Tibial nerve (tissue), 4 donors: Measurements from ENCODE around the gene GALNT18. TPM values are rescaled to one million over a fixed set of nuclear protein-coding genes. Genes with fewer than 3 reads are reported as not detected.
A peak's percentile ranks its signal among the peaks of the same experiment; 100 is the strongest.

ENCODE experiments used
- DNase-seq, 2 donors: peaks; one replicate each; pipeline ENCODE4 v3.0.0-alpha.2; 2019; ENCODE audit warnings: low spot score in 2 of 2
- H3K27ac ChIP-seq, 4 donors: fragments of 200-600 bp; sonication (generic) in 3 of 4; one replicate each; pipeline ENCODE4 v1.5.1; 2017 to 2019; ENCODE audit warnings: mild to moderate bottlenecking in 1 of 4
- H3K27me3 ChIP-seq, 2 donors: fragments of 200-600 bp; sonication (generic) in 1 of 2; one replicate each; pipeline versions ENCODE4 v1.5.1 to v1.6.0; 2017 to 2019
- H3K36me3 ChIP-seq, 3 donors: fragments of 200-600 bp; sonication (generic); one replicate each; pipeline ENCODE4 v1.5.1; 2018 to 2019
- H3K4me1 ChIP-seq, 4 donors: fragments of 200-600 bp; sonication (generic) in 3 of 4; one replicate each; pipeline ENCODE4 v1.5.1; 2017 to 2019
- H3K4me3 ChIP-seq, 4 donors: fragments of 200-600 bp; sonication (generic) in 3 of 4; one replicate each; pipeline ENCODE4 v1.5.1; 2017 to 2019; ENCODE audit warnings: mild to moderate bottlenecking in 1 of 4, moderate library complexity in 1 of 4
- H3K9me3 ChIP-seq, 4 donors: fragments of 200-600 bp; sonication (generic) in 3 of 4; one replicate each; pipeline ENCODE4 v1.5.1; 2017 to 2019
- CTCF ChIP-seq, 5 experiments: fragments of 200-600 bp in 3 of 5; fragments of 450-650 bp in 2 of 5; sonication (generic) in 3 of 5; IDR thresholded peaks; one replicate each; pipeline ENCODE4 v1.5.1; 2016 to 2019; ENCODE audit warnings: antibody characterized with exemption in 5 of 5, mild to moderate bottlenecking in 3 of 5, moderate library complexity in 2 of 5
- EP300 ChIP-seq, 2 donors: sonication (generic); formaldehyde crosslinking; IDR thresholded peaks; one replicate each; pipeline ENCODE4 v1.6.1; 2017; ENCODE audit warnings: antibody characterized with exemption in 2 of 2, mild to moderate bottlenecking in 1 of 2
- POLR2A ChIP-seq, 2 donors: fragments of 450-650 bp; IDR thresholded peaks; one replicate each; pipeline ENCODE4 v1.6.1; 2017; ENCODE audit warnings: antibody characterized with exemption in 2 of 2, mild to moderate bottlenecking in 2 of 2, moderate library complexity in 2 of 2
- WGBS, 2 donors: methylation state at CpG; one replicate each; pipeline ENCODE4 v1.1.5; 2018; 5-methylcytosine and 5-hydroxymethylcytosine counted together
- total RNA-seq, 4 donors: library from RNA; depleted of rRNA; stranded (reverse); fragments of >200 nt; gene quantifications; one replicate each; pipeline ENCODE4 v1.1.0, GENCODE V29; 2016

The GALNT18 gene
- total RNA-seq, 4 donors from 2014 or later, result 11.3 to 32.4 (median 23.9) TPM

- WGBS, 2 donors, result 92 to 100% methylated on average over 1 of the region's 1 CpG
- peaks cover 0 to 10% (median 0%) of the 10 kb centered on the region in 4 donors for H3K4me1 ChIP-seq
- TF ChIP-seq EP300 (IDR thresholded peaks at IDR 0.05), result no peak
- no peak for TF ChIP-seq POLR2A (IDR thresholded peaks at IDR 0.05)
- no peak for TF ChIP-seq CTCF (IDR thresholded peaks at IDR 0.05)
Observed at GRCh38 chr11:11640152-11640551, 18.3 kb upstream of the GALNT18 start.

GRCh38 chr11:11636671-11637070, 14.9 kb upstream of the GALNT18 start:
- Histone ChIP-seq H3K27me3 (no peaks in the 10 kb centered on the region), H3K4me1 (peaks cover 0 to 4% (median 0%) of the 10 kb centered on the region in 4 donors), H3K9me3 (no peaks in the 10 kb centered on the region), H3K27ac (no peak overlapping the region), H3K4me3 (no peak overlapping the region), H3K36me3 (no peaks in the 10 kb centered on the region)
- WGBS, 2 donors, result 75 to 81% methylated on average over 3 of the region's 3 CpGs
- no peak for TF ChIP-seq CTCF (IDR thresholded peaks at IDR 0.05)
- no peak for TF ChIP-seq EP300 (IDR thresholded peaks at IDR 0.05)
- no peak for TF ChIP-seq POLR2A (IDR thresholded peaks at IDR 0.05)
- no peak for DNase-seq

More at GRCh38 chr11:11640152-11640551, 18.3 kb upstream of the GALNT18 start:
- Histone ChIP-seq H3K9me3 (peaks cover 0 to 7% (median 0%) of the 10 kb centered on the region in 4 donors), H3K27me3 (no peaks in the 10 kb centered on the region), H3K36me3 (no peaks in the 10 kb centered on the region), H3K27ac (peak overlapping the region in 3 of 4 donors; percentile 49 to 67 (median 61)), H3K4me3 (no peak overlapping the region)
- no peak for DNase-seq

GRCh38 chr11:11635443-11635842, 13.6 kb upstream of the GALNT18 start:
- DNase-seq, result no peak
- Histone ChIP-seq H3K27ac (no peak overlapping the region), H3K36me3 (no peaks in the 10 kb centered on the region), H3K9me3 (no peaks in the 10 kb centered on the region), H3K4me1 (no peaks in the 10 kb centered on the region), H3K27me3 (no peaks in the 10 kb centered on the region), H3K4me3 (no peak overlapping the region)
- WGBS, 2 donors, result 65 to 67% methylated on average over 5 of the region's 5 CpGs
- TF ChIP-seq CTCF (IDR thresholded peaks at IDR 0.05) (no peak), POLR2A (IDR thresholded peaks at IDR 0.05) (no peak), EP300 (IDR thresholded peaks at IDR 0.05) (no peak)

GRCh38 chr11:11629368-11629767, 7.6 kb upstream of the GALNT18 start:
- no peaks in the 10 kb centered on the region for H3K27me3 ChIP-seq
- H3K27ac ChIP-seq, result no peak overlapping the region
- WGBS, 2 donors, result 82 to 83% methylated on average over 8 of the region's 8 CpGs

GRCh38 chr11:11628651-11629050, 6.8 kb upstream of the GALNT18 start:
- Histone ChIP-seq H3K4me3 (no peak overlapping the region), H3K36me3 (no peaks in the 10 kb centered on the region), H3K27ac (no peak overlapping the region), H3K9me3 (no peaks in the 10 kb centered on the region), H3K4me1 (peaks cover 0 to 4% (median 0%) of the 10 kb centered on the region in 4 donors), H3K27me3 (no peaks in the 10 kb centered on the region)
- no peak for TF ChIP-seq EP300 (IDR thresholded peaks at IDR 0.05)
- TF ChIP-seq CTCF (IDR thresholded peaks at IDR 0.05), result no peak
- no peak for DNase-seq
- WGBS, 2 donors, result 92% methylated on average over 4 of the region's 4 CpGs

More at GRCh38 chr11:11629368-11629767, 7.6 kb upstream of the GALNT18 start:
- DNase-seq, result no peak
- Histone ChIP-seq H3K4me3 (no peak overlapping the region), H3K36me3 (no peaks in the 10 kb centered on the region), H3K9me3 (no peaks in the 10 kb centered on the region), H3K4me1 (peaks cover 0 to 4% (median 0%) of the 10 kb centered on the region in 4 donors)
- no peak for TF ChIP-seq CTCF (IDR thresholded peaks at IDR 0.05)
- no peak for TF ChIP-seq POLR2A (IDR thresholded peaks at IDR 0.05)
- no peak for TF ChIP-seq EP300 (IDR thresholded peaks at IDR 0.05)
